NCI-H524 treated with DMSO at 0.1 percent for 48 hours (cell line): ENCODE measurements around the gene GPR139.

Source experiments
- DNase-seq: peaks from one replicate; lab custom pipeline; 2025; lab: John Stamatoyannopoulos, UW

Gene GPR139

GRCh38 chr16:20073203-20074098 is at the start of gene GPR139:
Gene GPR139 (minus strand): TSS chr16:20073890. CDS start chr16:20073616, 274 bp downstream.
- DNase-seq, result no peak

- DNase-seq, result no peak
Measured at GRCh38 chr16:20122011-20122410, 48.3 kb upstream of the GPR139 start.

- no peak for DNase-seq
Measured at GRCh38 chr16:20114356-20114755, 40.7 kb upstream of the GPR139 start.

- DNase-seq, result no peak
Measured at GRCh38 chr16:20111143-20111542, 37.5 kb upstream of the GPR139 start.

- DNase-seq, result no peak
Measured at GRCh38 chr16:20107083-20107482, 33.4 kb upstream of the GPR139 start.

- no peak for DNase-seq
Measured at GRCh38 chr16:20104563-20105183, 31.0 kb upstream of the GPR139 start.

GRCh38 chr16:20102521-20102920 is 28.8 kb upstream of the GPR139 start:
- no peak for DNase-seq

GRCh38 chr16:20102021-20102420 is 28.3 kb upstream of the GPR139 start:
- no peak for DNase-seq

- DNase-seq, result no peak
Measured at GRCh38 chr16:20099375-20099774, 25.7 kb upstream of the GPR139 start.

- no peak for DNase-seq
Measured at GRCh38 chr16:20094157-20094556, 20.5 kb upstream of the GPR139 start.

GRCh38 chr16:20089246-20089965 is 15.7 kb upstream of the GPR139 start:
- DNase-seq, result no peak

GRCh38 chr16:20084624-20085226 is 11.0 kb upstream of the GPR139 start:
- no peak for DNase-seq

GRCh38 chr16:20079106-20079505 is 5.4 kb upstream of the GPR139 start:
- DNase-seq, result no peak

GRCh38 chr16:20075243-20075642 is 1.6 kb upstream of the GPR139 start:
- no peak for DNase-seq

GRCh38 chr16:20074099-20074991 is 655 bp upstream of the GPR139 start:
- DNase-seq, result no peak

GRCh38 chr16:20072874-20073202 is 852 bp downstream of the GPR139 start:
- DNase-seq, result no peak

- no peak for DNase-seq
Measured at GRCh38 chr16:20072146-20072873, 1.4 kb downstream of the GPR139 start.

GRCh38 chr16:20064931-20065330 is 8.8 kb downstream of the GPR139 start:
- DNase-seq, result no peak

- DNase-seq, result no peak
Measured at GRCh38 chr16:20064520-20064919, 9.2 kb downstream of the GPR139 start.

- no peak for DNase-seq
Measured at GRCh38 chr16:20061132-20061531, 12.6 kb downstream of the GPR139 start.

- no peak for DNase-seq
Measured at GRCh38 chr16:20056436-20056835, 17.3 kb downstream of the GPR139 start.
